ENCODE results near the gene SMIM13. TPM values are rescaled to one million over a fixed set of nuclear protein-coding genes. Genes with fewer than 3 reads are reported as not detected.

The SMIM13 gene
- total RNA-seq = 1 to 10 TPM; 4.4 to 7.2 TPM

DNA sequence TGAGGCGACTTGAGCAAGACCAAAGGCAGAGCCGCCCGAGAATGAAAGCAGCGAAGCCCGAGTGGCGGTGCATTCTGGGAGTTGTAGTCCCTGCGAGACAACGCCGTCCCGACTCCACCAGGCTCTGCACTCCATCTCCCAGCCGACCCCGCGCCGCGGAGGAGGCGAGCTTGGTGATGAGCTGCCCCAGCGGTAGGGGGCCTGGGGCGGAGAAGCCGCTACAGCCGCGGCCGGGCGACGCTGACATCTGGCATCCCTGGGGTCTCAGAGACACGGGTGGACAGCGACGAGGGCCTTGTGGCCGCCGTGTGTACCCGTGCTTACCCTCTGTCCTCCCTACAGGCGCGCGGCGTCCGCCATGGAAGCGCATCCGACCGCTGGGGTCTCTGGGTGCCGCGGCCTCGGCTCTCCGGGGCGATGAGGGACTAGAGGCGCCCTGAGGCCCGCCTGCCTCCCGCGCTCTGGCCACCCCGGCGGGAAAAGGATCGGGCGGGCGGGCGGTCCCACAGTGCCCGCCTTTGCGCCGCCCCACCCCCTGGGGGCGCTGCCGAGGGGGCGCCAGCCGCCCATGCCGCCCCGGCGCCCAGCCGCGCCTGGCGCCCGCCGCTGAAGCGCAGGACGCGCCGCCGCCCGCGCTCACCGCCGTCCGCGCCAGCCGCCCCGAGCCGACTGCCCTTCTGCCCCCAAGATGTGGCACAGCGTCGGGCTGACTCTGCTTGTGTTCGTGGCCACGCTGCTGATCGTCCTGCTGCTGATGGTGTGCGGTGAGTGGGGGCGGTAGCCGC is at the start of gene SMIM13:
TSS of gene SMIM13 (plus strand) at position 209 of the 785 bp plus-strand sequence. CDS start at position 689, 480 bp downstream.
- peak within 1 kb of the TSS; percentile 98 for H3K27ac ChIP-seq
- DNase-seq (ENCODE audit: low spot score) = peak; percentile 98
- TF ChIP-seq, protein P1, sequence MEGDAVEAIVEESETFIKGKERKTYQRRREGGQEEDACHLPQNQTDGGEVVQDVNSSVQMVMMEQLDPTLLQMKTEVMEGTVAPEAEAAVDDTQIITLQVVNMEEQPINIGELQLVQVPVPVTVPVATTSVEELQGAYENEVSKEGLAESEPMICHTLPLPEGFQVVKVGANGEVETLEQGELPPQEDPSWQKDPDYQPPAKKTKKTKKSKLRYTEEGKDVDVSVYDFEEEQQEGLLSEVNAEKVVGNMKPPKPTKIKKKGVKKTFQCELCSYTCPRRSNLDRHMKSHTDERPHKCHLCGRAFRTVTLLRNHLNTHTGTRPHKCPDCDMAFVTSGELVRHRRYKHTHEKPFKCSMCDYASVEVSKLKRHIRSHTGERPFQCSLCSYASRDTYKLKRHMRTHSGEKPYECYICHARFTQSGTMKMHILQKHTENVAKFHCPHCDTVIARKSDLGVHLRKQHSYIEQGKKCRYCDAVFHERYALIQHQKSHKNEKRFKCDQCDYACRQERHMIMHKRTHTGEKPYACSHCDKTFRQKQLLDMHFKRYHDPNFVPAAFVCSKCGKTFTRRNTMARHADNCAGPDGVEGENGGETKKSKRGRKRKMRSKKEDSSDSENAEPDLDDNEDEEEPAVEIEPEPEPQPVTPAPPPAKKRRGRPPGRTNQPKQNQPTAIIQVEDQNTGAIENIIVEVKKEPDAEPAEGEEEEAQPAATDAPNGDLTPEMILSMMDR (IDR thresholded peaks at IDR 0.05) = peak; percentile 40 to 73 (median 56)
- peak; percentile 80 for TF ChIP-seq POLR2A (IDR thresholded peaks at IDR 0.05)
- TF ChIP-seq POLR2AphosphoS5 (IDR thresholded peaks at IDR 0.05) = peak; percentile 92
- under 1% methylated on average over 37 of the region's 90 CpGs for WGBS
- intact Hi-C loops (cut with DNase I) = no loop called here
- H3K36me3 ChIP-seq = no peaks in the 10 kb centered on the region
- H3K4me3 ChIP-seq = peak within 1 kb of the TSS; percentile 97 to 98
- no peaks in the 10 kb centered on the region for H3K27me3 ChIP-seq (replicated peaks; ENCODE audit: insufficient read depth)
- H3K9me3 ChIP-seq = no peaks in the 10 kb centered on the region
- H3K4me1 ChIP-seq (replicated peaks) = no peaks in the 10 kb centered on the region

DNA sequence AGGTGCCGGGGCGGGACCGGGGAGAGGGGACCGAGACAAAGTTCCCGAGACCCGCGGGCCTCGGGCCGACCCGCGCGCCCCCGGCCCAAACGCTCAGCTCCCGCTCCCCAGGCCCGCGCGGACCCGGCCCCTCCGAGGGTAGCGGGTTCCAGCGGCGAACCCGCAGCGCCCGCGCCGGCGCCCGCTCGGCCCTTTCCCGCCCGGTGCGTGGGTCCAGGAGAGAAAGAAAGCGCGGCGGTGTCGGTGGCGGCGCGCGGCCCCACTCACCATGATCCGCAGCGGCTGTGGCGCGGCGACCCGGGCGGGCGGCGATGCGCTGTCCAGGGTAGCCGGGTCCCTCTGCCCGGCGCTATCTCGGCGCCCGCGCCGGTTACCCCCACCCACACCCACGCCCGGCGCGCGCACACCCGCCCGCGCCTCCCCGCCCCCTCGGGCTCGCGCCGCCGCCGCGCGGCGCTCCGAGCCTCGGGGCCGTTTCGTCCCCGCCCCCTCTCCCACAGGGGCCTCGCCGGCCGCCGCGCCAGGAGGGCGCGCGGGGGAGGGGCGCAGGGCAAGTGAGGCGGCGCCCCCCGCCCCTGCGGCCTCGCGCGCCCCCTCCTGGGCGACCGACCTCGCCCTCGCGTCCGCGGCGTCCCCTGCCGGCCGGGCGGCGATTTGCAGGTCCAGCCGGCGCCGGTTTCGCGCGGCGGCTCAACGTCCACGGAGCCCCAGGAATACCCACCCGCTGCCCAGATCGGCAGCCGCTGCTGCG is 49.5 kb upstream of the SMIM13 start, which contains the start of gene ELOVL2:
TSS of gene ELOVL2 (minus strand) at position 345 of the 751 bp plus-strand sequence. CDS start at position 270, 75 bp downstream.
- no peaks in the 10 kb centered on the region for H3K27me3 ChIP-seq (replicated peaks; ENCODE audit: insufficient read depth)

DNA sequence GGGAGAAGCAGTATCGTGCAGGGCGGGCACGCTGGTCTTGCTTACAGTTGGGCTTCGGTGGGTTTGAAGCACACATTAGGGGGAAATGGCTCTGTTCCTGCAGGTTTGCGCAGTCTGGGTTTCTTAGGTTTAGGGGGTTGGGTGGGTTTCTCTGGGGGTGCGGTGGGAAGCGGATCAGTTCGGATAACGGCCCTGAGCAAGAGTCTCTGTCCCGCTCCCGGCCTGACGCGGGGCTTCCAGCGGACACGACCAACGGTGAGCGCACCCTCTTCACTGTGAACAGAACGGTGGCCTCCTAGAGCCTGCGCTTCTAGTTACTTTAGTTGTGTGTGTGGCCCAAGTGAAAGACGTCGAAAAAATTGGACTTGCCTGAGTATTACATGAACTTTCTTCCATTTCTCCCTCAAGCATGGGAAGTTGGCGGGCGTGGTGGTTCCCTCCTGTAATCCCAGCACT is 48.9 kb upstream of the SMIM13 start:
- intact Hi-C loops (cut with DNase I) = no loop called here
- DNase-seq (ENCODE audit: low spot score) = no peak
- H3K36me3 ChIP-seq = no peaks in the 10 kb centered on the region
- H3K27ac ChIP-seq = no peak overlapping the region
- peak overlapping the region; percentile 48 to 59 for H3K4me3 ChIP-seq
- 31% methylated on average over 23 of the region's 23 CpGs for WGBS
- no peaks in the 10 kb centered on the region for H3K4me1 ChIP-seq (replicated peaks)
- no peak for TF ChIP-seq POLR2AphosphoS5 (IDR thresholded peaks at IDR 0.05)
- TF ChIP-seq POLR2A (IDR thresholded peaks at IDR 0.05) = no peak
- TF ChIP-seq, protein P1 (IDR thresholded peaks at IDR 0.05) = no peak
- no peaks in the 10 kb centered on the region for H3K9me3 ChIP-seq
- H3K27me3 ChIP-seq (replicated peaks; ENCODE audit: insufficient read depth) = no peaks in the 10 kb centered on the region

More for the DNA sequence above, 49.5 kb upstream of the SMIM13 start, which contains the start of gene ELOVL2:
- Histone ChIP-seq H3K27ac (peak within 1 kb of the TSS in 1 of 2 donors; percentile 28), H3K4me3 (peak within 1 kb of the TSS; percentile 48 to 59), H3K4me1 (replicated peaks) (no peaks in the 10 kb centered on the region), H3K36me3 (no peaks in the 10 kb centered on the region), H3K9me3 (no peaks in the 10 kb centered on the region)
- intact Hi-C loops (cut with DNase I) = no loop called here
- 5% methylated on average over 42 of the region's 124 CpGs for WGBS
- TF ChIP-seq POLR2AphosphoS5 (IDR thresholded peaks at IDR 0.05) (no peak), POLR2A (IDR thresholded peaks at IDR 0.05) (no peak)
- TF ChIP-seq, protein P1 (IDR thresholded peaks at IDR 0.05) = peak; percentile 37 to 74 (median 62)
- no peak for DNase-seq (ENCODE audit: low spot score)

DNA sequence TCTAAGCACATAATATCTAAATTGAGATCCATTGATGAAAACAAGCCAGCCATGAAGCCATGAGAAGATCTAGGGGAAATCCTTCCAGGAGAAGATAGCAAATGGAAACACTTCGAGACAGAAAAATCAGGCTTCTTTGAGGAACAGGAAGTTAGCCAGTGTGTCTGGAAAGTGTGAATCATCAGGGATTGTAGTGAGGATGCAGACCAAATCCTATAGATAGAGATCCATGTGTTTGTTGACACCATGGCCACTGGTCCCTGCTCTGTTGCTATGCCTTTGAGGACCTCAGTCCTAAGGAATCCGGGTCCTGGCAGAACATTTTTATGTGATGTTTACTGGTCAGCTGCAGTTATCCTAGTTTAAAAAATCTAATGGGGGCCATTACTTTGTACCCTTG is 42.9 kb upstream of the SMIM13 start:
- WGBS = 69% methylated on average over 2 of the region's 2 CpGs
- DNase-seq (ENCODE audit: low spot score) = no peak
- Histone ChIP-seq H3K36me3 (no peaks in the 10 kb centered on the region), H3K27ac (no peak overlapping the region), H3K9me3 (no peaks in the 10 kb centered on the region), H3K4me3 (no peak overlapping the region), H3K27me3 (replicated peaks; ENCODE audit: insufficient read depth) (no peaks in the 10 kb centered on the region), H3K4me1 (replicated peaks) (no peaks in the 10 kb centered on the region)
- intact Hi-C loops (cut with DNase I) = no loop called here
- no peak for TF ChIP-seq POLR2AphosphoS5 (IDR thresholded peaks at IDR 0.05)
- TF ChIP-seq POLR2A (IDR thresholded peaks at IDR 0.05) = no peak
- TF ChIP-seq, protein P1 (IDR thresholded peaks at IDR 0.05) = no peak
